DMS153 (cell line): ENCODE results near the gene OCLN.
"Not testable (repeated sequence)": the region's sequence is repeated elsewhere in the genome, so short reads cannot be mapped to it uniquely, and the experiment has no call there.

Experiments
- DNase-seq: peaks from one replicate; lab custom pipeline; 2025; lab: John Stamatoyannopoulos, UW

Gene OCLN

GRCh38 chr5:69528609-69529008 is 36.0 kb downstream of the OCLN start:
- no peak for DNase-seq

GRCh38 chr5:69530561-69531405 is 38.2 kb downstream of the OCLN start:
- DNase-seq: no peak

GRCh38 chr5:69531406-69531801 is 38.8 kb downstream of the OCLN start:
- DNase-seq: no peak

GRCh38 chr5:69537911-69538310 is 45.3 kb downstream of the OCLN start:
- DNase-seq: not testable (repeated sequence)

GRCh38 chr5:69538735-69539134 is 46.1 kb downstream of the OCLN start:
- not testable (repeated sequence) for DNase-seq

GRCh38 chr5:69541347-69541746 is 48.8 kb downstream of the OCLN start:
- DNase-seq: not testable (repeated sequence)

GRCh38 chr5:69542838-69543618 is 50.4 kb downstream of the OCLN start:
- DNase-seq: not testable (repeated sequence)

- not testable (repeated sequence) for DNase-seq
Measured at GRCh38 chr5:69544602-69545001, 52.0 kb downstream of the OCLN start.

- not testable (repeated sequence) for DNase-seq
Measured at GRCh38 chr5:69559908-69560330, 67.3 kb downstream of the OCLN start, which contains the start of gene GTF2H2C. GTF2H2C (plus strand) TSS chr5:69560191; CDS start chr5:69565133, 4,942 bp downstream.

- DNase-seq: not testable (repeated sequence)
Measured at GRCh38 chr5:69560587-69561431, 68.2 kb downstream of the OCLN start.

GRCh38 chr5:69566172-69566571 is 73.6 kb downstream of the OCLN start:
- DNase-seq: not testable (repeated sequence)

- DNase-seq: not testable (repeated sequence)
Measured at GRCh38 chr5:69568072-69568471, 75.5 kb downstream of the OCLN start.

GRCh38 chr5:69583356-69583755 is 90.8 kb downstream of the OCLN start:
- DNase-seq: not testable (repeated sequence)

GRCh38 chr5:69596114-69596840 is 103.7 kb downstream of the OCLN start:
- DNase-seq: not testable (repeated sequence)

- not testable (repeated sequence) for DNase-seq
Measured at GRCh38 chr5:69601947-69602346, 109.4 kb downstream of the OCLN start.

- DNase-seq: not testable (repeated sequence)
Measured at GRCh38 chr5:69606839-69607238, 114.2 kb downstream of the OCLN start.
